Measurements from ENCODE around the gene RUNDC1.

DNA sequence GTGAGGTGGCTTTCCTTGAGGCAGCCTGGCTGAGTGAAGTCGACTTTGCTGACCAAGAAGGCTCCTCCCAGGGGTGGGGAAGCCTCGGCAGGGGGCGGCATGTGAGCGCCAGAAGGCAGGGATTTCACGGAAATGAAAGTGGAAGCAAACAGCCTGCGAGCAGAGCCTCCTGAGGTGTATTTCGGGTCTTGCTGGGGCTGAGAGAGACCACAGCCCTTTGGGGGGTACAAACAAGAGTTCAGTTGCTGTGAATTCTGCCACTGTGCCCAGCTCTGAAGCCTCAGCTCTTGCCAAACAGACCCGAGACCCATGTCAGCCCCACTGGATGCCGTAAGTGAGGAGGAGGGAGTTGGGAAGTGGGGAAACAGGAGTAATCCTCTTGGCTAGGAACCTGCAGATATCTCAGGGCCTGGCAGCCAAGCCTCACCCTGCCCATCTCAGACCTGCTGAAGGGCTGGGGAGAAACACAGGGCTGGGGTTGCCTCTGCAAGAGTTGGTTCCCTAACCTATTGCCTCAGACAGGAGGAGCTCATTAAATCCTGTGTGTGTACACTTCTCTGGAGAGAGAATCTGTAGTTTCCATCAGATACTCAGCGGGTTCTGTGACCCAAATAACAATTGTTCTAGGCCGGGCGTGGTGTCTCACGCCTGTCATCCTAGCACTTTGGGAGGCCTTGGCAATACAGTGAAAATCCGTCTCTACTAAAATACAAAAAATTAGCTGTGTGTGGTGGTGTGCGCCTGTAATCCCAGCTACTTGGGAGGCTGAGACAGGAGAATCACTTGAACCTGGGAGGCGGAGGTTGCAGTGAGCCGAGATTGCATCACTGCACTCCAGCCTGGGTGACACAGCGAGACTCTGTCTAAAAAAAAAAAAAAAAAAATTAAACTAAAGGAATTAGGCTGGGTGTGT, 26.5 kb downstream of the RUNDC1 start, which contains the start of gene IFI35:
- TF ChIP-seq, protein P1, sequence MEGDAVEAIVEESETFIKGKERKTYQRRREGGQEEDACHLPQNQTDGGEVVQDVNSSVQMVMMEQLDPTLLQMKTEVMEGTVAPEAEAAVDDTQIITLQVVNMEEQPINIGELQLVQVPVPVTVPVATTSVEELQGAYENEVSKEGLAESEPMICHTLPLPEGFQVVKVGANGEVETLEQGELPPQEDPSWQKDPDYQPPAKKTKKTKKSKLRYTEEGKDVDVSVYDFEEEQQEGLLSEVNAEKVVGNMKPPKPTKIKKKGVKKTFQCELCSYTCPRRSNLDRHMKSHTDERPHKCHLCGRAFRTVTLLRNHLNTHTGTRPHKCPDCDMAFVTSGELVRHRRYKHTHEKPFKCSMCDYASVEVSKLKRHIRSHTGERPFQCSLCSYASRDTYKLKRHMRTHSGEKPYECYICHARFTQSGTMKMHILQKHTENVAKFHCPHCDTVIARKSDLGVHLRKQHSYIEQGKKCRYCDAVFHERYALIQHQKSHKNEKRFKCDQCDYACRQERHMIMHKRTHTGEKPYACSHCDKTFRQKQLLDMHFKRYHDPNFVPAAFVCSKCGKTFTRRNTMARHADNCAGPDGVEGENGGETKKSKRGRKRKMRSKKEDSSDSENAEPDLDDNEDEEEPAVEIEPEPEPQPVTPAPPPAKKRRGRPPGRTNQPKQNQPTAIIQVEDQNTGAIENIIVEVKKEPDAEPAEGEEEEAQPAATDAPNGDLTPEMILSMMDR (conservative IDR thresholded peaks at IDR 0.05 in 1 of 2, IDR thresholded peaks at IDR 0.05 in 1 of 2; ENCODE audit: low read depth in 1 of 2, low read length in 2 of 2), result peak in 1 of 2 donors; percentile 27
- TF ChIP-seq EZH2 (IDR thresholded peaks at IDR 0.05; ENCODE audit: low read length, missing control alignments), result no peak
